GM19455 (cell line): ENCODE results near the gene USH1C.

Experiments
- ATAC-seq: cut with Tn5 transposase; IDR thresholded peaks from one replicate; pipeline ENCODE4 v1.9.1; 2021; ENCODE audit not compliant: unreplicated experiment

The USH1C gene

GRCh38 chr11:17528906-17529843 is 15.0 kb downstream of the USH1C start:
- no peak for ATAC-seq

GRCh38 chr11:17528181-17528691 is 16.0 kb downstream of the USH1C start:
- ATAC-seq: no peak

- no peak for ATAC-seq
Observed at GRCh38 chr11:17527628-17527995, 16.6 kb downstream of the USH1C start.

- ATAC-seq: no peak
Observed at GRCh38 chr11:17526931-17527627, 17.1 kb downstream of the USH1C start.

- ATAC-seq: no peak
Observed at GRCh38 chr11:17526326-17526725, 17.9 kb downstream of the USH1C start.

GRCh38 chr11:17525570-17525969 is 18.6 kb downstream of the USH1C start:
- no peak for ATAC-seq

- ATAC-seq: no peak
Observed at GRCh38 chr11:17524221-17524620, 20.0 kb downstream of the USH1C start.

GRCh38 chr11:17522655-17523054 is 21.6 kb downstream of the USH1C start:
- ATAC-seq: no peak

GRCh38 chr11:17521106-17521900 is 22.9 kb downstream of the USH1C start:
- no peak for ATAC-seq

GRCh38 chr11:17519061-17519885 is 24.9 kb downstream of the USH1C start:
- no peak for ATAC-seq

- ATAC-seq: no peak
Observed at GRCh38 chr11:17518366-17518765, 25.9 kb downstream of the USH1C start.

GRCh38 chr11:17517186-17517585 is 27.0 kb downstream of the USH1C start:
- no peak for ATAC-seq

GRCh38 chr11:17516551-17517150 is 27.6 kb downstream of the USH1C start:
- ATAC-seq: no peak

GRCh38 chr11:17515443-17516176 is 28.6 kb downstream of the USH1C start:
- ATAC-seq: no peak

GRCh38 chr11:17514476-17514875 is 29.7 kb downstream of the USH1C start:
- no peak for ATAC-seq

- ATAC-seq: no peak
Observed at GRCh38 chr11:17513853-17514252, 30.4 kb downstream of the USH1C start.

- ATAC-seq: no peak
Observed at GRCh38 chr11:17512101-17512500, 32.1 kb downstream of the USH1C start.

- ATAC-seq: no peak
Observed at GRCh38 chr11:17511571-17511970, 32.6 kb downstream of the USH1C start.

GRCh38 chr11:17510507-17511206 is 33.6 kb downstream of the USH1C start:
- no peak for ATAC-seq
